ENCODE measurements around the gene EP300.
"Not testable (repeated sequence)": the region's sequence is repeated elsewhere in the genome, so short reads cannot be mapped to it uniquely, and the experiment has no call there.

Gene EP300

DNA sequence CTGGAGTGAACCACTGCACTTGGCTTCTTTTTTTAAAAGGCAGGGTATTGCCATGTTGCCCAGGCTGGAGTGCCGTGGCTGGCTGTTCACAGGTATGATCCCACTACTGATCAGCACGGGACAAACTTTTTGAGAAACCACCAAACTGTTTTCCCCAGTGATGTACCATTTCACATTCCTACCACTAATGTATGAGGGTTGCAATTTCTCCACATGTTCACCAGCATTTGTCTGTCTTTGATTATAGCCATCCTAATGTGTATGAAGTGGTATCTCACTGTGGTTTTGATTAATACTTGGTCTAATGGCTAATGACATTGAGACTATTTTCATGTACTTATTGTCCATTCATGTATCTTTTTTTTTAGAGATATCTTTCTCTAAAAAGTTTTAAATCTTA is 41.5 kb upstream of the EP300 start:
- in situ Hi-C loops (cut with HindIII; ENCODE audit: low pct_ligation_motif_present, low sequenced_read_pairs): no loop called here
- Histone ChIP-seq H3K4me3 (ENCODE audit: low read depth, low read length) (no peak overlapping the region), H3K27ac (no peak overlapping the region), H3K27me3 (replicated peaks) (no peaks in the 10 kb centered on the region), H3K36me3 (replicated peaks) (no peaks in the 10 kb centered on the region)
- DNase-seq: no peak
- TF ChIP-seq, protein P1, sequence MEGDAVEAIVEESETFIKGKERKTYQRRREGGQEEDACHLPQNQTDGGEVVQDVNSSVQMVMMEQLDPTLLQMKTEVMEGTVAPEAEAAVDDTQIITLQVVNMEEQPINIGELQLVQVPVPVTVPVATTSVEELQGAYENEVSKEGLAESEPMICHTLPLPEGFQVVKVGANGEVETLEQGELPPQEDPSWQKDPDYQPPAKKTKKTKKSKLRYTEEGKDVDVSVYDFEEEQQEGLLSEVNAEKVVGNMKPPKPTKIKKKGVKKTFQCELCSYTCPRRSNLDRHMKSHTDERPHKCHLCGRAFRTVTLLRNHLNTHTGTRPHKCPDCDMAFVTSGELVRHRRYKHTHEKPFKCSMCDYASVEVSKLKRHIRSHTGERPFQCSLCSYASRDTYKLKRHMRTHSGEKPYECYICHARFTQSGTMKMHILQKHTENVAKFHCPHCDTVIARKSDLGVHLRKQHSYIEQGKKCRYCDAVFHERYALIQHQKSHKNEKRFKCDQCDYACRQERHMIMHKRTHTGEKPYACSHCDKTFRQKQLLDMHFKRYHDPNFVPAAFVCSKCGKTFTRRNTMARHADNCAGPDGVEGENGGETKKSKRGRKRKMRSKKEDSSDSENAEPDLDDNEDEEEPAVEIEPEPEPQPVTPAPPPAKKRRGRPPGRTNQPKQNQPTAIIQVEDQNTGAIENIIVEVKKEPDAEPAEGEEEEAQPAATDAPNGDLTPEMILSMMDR (IDR thresholded peaks at IDR 0.05; ENCODE audit: low read depth, low read length, missing control alignments): no peak

DNA sequence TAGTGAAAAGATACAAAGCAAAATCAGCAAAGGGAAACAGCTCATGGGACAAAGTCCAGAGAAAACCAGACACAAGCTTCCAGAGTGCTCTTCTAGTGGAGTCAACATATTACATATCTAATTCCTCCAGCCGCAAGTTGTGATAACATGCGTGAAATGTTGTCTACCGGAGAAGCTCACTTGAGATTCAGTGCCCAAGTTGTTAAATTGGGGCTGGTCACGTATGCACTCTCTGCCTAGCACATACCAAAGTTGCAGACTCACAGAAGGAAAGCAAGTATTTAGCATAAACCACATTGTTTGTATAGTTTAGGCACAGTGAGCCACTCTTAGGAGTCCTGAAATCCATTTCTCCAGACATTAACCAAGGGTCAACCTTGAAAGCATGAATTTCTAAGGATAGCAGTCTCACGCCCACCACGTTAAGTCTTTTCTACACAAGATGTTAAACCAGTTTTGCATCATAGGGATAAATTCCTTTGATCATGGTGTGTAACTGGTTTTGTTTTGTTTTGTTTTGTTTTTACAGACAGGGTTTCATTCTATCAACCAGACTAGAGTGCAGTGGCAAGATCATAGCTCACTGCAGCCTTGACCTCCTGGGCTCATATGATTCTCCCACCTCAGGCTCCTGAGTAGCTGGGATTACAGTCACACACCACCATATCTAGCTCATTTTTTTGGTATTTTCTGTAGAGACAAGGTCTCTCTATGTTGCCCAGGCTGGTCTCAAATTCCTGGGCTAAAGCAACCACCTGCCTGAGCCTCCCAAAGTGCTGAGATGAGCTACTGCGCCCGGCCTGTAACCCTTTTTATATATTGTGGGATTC is 39.5 kb upstream of the EP300 start:
- Histone ChIP-seq H3K36me3 (replicated peaks) (no peaks in the 10 kb centered on the region), H3K27ac (no peak overlapping the region), H3K4me3 (ENCODE audit: low read depth, low read length) (no peak overlapping the region), H3K27me3 (replicated peaks) (no peaks in the 10 kb centered on the region)
- in situ Hi-C loops (cut with HindIII; ENCODE audit: low pct_ligation_motif_present, low sequenced_read_pairs): no loop called here
- peak; percentile 51 for DNase-seq
- TF ChIP-seq, protein P1 (IDR thresholded peaks at IDR 0.05; ENCODE audit: low read depth, low read length, missing control alignments): no peak

DNA sequence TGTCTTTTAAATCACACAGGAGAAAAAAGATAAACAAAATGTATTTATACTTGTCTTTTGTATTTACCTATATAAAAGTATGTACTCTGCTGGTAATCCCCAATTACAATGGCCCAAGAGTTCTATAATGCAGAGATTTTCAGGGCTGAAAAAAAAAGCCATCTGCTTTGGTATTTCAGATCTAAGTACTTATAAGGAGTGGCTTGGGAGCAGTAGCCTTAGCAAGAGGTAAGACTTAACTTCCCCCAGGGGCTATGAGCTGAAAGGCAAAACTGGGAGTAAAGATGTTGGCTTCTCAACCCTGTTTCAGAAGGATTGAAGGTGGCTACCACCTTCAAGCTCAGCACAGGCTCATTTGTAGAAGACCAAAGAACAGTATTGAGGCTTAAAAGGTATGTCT is 35.3 kb upstream of the EP300 start:
- DNase-seq: no peak

DNA sequence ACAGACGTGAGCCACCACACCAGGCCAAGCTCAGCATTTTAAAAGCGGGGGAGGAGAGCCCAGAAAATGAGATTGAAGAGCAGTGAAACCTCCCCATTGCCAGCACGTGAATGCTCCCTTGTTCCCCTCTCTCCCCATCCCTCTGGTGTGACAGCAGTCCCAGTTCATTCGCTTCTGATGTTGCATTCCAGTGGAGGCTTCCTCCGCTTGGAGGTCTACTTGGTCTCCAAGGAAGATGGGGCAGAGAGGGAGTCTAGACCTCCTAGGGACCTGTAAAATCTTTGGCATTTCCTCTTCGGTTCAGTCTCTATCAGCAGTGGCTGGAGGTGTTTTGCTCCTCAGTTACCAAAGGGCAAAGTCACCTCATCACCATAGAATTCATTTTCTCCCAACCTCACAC is 30.2 kb upstream of the EP300 start:
- DNase-seq: no peak
- TF ChIP-seq, protein P1 (IDR thresholded peaks at IDR 0.05; ENCODE audit: low read depth, low read length, missing control alignments): no peak
- H3K4me3 ChIP-seq (ENCODE audit: low read depth, low read length): no peak overlapping the region
- no peaks in the 10 kb centered on the region for H3K36me3 ChIP-seq (replicated peaks)
- in situ Hi-C loops (cut with HindIII; ENCODE audit: low pct_ligation_motif_present, low sequenced_read_pairs): no loop called here
- H3K27me3 ChIP-seq (replicated peaks): no peaks in the 10 kb centered on the region
- H3K27ac ChIP-seq: no peak overlapping the region

More for the DNA sequence above, 35.3 kb upstream of the EP300 start:
- Histone ChIP-seq H3K36me3 (replicated peaks) (no peaks in the 10 kb centered on the region), H3K27me3 (replicated peaks) (no peaks in the 10 kb centered on the region), H3K27ac (no peak overlapping the region), H3K4me3 (ENCODE audit: low read depth, low read length) (no peak overlapping the region)
- TF ChIP-seq, protein P1 (IDR thresholded peaks at IDR 0.05; ENCODE audit: low read depth, low read length, missing control alignments): no peak
- in situ Hi-C loops (cut with HindIII; ENCODE audit: low pct_ligation_motif_present, low sequenced_read_pairs): no loop called here

DNA sequence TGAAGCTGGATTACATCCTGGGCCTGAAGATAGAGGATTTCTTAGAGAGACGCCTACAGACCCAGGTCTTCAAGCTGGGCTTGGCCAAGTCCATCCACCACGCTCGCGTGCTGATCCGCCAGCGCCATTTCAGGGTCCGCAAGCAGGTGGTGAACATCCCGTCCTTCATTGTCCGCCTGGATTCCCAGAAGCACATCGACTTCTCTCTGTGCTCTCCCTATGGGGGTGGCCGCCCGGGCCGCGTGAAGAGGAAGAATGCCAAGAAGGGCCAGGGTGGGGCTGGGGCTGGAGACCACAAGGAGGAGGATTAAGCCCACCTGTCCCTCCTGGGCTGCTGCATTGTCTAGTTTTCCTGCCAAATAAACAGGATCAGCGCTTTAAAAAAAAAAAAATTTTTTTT is 28.1 kb upstream of the EP300 start:
- H3K27ac ChIP-seq; in situ Hi-C loops (cut with HindIII; ENCODE audit: low pct_ligation_motif_present, low sequenced_read_pairs); H3K27me3 ChIP-seq (replicated peaks); H3K36me3 ChIP-seq (replicated peaks); H3K4me3 ChIP-seq (ENCODE audit: low read depth, low read length); DNase-seq: not testable (repeated sequence)

DNA sequence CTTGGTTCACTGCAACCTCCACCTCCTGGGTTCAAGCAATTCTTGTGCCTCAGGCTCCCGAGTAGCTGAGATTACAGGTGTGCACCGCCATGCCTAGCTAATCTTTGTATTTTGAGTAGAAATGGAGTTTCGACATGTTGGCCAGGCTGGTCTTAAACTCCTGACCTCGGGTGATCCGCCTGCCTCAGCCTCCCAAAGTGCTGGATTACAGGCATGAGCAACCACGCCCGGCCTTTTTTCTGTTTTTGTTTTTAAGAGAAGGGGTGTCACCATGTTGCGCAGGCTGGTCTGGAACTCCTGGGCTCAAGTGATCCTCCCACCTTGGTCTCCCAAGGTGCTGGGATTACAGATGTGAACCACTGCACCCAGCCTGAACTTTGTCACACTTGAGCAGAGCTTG is 26.1 kb upstream of the EP300 start:
- DNase-seq; in situ Hi-C loops (cut with HindIII; ENCODE audit: low pct_ligation_motif_present, low sequenced_read_pairs): not testable (repeated sequence)

DNA sequence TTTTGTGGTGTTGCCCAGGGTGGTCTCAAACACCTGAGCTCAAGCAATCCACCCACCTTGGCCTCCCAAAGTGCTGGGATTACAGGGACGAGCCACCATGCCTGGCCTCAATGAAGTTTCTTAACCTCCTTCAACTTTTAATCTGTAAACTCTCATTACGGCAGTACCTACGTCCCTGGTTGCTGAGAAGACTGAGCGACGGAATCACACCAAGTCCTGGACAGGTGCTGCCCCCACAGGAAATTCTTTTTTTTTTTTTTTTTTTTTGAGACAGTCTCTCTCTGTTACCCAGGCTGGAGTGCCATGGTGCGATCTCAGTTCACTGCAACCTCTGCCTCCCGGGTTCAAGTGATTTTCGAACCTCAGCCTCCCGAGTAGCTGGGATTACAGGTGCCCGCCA is 24.4 kb upstream of the EP300 start:
- H3K4me3 ChIP-seq (ENCODE audit: low read depth, low read length); H3K27me3 ChIP-seq (replicated peaks); H3K27ac ChIP-seq; in situ Hi-C loops (cut with HindIII; ENCODE audit: low pct_ligation_motif_present, low sequenced_read_pairs); DNase-seq; H3K36me3 ChIP-seq (replicated peaks): not testable (repeated sequence)

More for the DNA sequence above, 26.1 kb upstream of the EP300 start:
- H3K4me3 ChIP-seq (ENCODE audit: low read depth, low read length); H3K27ac ChIP-seq; H3K36me3 ChIP-seq (replicated peaks); H3K27me3 ChIP-seq (replicated peaks): not testable (repeated sequence)
